GM04504 (cell line): ENCODE measurements around the gene PLXDC2.
A peak's percentile ranks its signal among the peaks of the same experiment; 100 is the strongest.
"Not testable (repeated sequence)": the region's sequence is repeated elsewhere in the genome, so short reads cannot be mapped to it uniquely, and the experiment has no call there.

Experiments
- DNase-seq: peaks from one replicate; pipeline ENCODE4 v3.0.0-alpha.2; 2012; ENCODE audit warnings: low read depth

PLXDC2 gene

DNA sequence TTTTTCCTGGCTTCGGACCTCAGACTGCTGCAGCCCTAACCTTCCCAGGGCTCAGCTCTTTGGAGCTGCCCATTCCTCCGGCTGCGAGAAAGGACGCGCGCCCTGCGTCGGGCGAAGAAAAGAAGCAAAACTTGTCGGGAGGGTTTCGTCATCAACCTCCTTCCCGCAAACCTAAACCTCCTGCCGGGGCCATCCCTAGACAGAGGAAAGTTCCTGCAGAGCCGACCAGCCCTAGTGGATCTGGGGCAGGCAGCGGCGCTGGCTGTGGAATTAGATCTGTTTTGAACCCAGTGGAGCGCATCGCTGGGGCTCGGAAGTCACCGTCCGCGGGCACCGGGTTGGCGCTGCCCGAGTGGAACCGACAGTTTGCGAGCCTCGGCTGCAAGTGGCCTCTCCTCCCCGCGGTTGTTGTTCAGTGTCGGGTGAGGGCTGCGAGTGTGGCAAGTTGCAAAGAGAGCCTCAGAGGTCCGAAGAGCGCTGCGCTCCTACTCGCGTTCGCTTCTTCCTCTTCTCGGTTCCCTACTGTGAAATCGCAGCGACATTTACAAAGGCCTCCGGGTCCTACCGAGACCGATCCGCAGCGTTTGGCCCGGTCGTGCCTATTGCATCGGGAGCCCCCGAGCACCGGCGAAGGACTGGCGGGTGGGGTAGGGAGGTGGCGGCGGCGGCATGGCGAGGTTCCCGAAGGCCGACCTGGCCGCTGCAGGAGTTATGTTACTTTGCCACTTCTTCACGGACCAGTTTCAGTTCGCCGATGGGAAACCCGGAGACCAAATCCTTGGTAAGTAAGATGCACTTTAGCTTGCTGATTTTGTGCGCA, at the start of gene PLXDC2:
Gene PLXDC2, plus strand, starts transcription at position 22 of the 820 bp plus-strand sequence.
- peak; percentile 9 for DNase-seq

DNA sequence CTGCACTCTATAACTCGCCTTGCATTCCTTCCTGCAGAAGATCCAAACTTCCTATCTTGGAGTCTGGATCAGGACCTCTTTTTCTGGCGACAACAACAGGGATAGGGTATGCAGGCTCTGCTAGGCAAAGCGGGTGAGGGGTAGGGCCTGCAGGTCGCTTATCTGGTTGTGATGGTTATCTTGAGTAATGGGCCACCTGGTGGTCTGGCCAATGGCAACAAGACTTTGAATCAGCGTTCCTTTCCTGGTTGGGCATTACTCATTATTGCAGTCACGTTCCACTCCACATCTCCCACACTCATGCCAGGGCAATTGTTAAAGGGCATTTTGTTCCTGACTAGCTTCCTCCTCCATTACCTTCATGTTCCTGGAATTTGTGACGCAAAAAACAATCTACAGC, 48.4 kb upstream of the PLXDC2 start:
- no peak for DNase-seq

DNA sequence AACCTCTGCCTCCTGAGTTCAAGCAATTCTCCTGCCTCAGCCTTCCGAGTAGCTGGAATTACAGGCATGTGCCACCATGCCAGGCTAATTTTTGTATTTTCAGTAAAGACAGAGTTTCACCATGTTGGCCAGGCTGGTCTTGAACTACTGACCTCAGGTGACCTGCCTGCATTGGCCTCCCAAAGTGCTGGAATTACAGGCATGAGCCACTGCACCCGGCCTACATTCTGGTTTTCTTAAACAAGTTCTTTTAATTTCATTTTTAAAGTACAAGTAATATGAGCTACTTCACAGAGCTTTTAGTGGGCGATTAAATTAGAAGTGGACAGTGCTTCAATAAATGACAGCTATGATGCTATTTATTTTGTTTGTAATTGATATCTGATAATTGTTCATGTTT, 46.4 kb upstream of the PLXDC2 start:
- DNase-seq = not testable (repeated sequence)

DNA sequence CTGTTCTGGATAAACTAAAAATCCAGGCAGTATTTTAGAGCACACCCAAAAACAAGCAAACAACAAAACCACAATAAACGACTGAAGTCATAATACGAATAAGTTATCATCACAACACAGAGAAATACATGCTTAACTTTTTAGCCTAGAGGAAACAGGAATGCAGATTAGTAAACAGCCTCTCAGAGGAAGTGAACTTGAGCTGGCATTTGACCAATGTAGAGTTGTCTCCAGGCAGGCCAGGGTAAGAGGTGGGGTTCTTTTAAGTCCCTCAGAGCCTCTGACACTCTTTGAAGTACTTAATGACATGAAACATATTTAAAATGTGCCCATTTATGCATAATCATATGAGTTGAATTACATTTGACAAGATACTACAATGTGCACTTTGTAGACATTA, 43.3 kb upstream of the PLXDC2 start:
- no peak for DNase-seq

DNA sequence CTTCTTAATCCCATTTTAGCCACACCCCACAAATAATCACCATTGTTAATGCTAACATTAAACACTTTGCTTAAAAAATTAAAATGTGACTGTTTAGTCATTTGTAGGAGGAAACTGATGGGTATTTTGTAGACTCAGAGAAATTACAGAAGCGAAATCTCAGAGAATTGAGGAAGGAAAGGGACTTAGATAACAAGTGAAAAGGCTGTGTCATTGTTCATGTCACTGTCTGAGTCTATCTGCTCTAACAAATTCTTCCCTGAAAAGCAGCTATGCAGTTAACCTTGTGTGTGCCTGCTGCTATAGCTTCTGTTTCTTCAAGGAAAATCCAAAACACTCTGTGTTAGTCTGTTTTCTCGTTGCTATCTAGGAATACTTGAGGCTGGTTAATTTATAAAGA, 40.9 kb upstream of the PLXDC2 start:
- DNase-seq = no peak

DNA sequence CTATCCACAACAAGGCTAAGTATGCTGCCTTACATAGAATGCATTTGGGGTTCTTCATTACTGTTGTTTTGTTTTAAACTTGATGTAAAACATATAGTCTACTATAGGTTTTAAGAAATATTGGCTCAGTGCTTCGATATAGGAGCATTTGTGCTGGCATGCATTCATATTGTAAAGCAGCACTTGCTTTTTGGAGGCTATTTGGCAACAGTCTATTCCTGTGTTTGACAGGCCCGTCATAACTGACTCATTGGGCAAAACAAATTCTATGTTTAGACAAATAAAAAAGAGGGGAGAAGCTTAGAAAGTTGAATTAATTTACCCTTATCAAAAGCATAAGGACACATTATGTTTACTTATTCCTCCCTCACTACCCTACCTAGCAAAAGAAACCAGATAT, 38.4 kb upstream of the PLXDC2 start:
- no peak for DNase-seq

DNA sequence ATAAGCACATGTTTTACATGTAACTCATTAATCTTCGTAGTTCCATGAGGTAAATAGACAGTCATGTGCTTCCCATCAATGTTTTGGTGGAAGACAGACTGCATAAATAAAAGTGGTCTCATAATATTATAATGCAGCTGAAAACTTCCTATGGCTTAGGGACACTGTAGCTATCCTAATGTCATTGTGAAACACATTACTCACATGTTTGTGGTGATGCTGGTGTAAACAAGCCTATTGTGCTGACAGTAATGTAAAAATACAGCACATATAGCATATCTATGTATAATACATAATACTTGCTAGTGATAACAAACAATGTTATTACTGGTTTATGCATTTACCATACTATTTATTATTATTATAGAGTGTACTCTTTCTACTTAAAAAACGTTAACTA, 37.2 kb upstream of the PLXDC2 start:
- DNase-seq = no peak

DNA sequence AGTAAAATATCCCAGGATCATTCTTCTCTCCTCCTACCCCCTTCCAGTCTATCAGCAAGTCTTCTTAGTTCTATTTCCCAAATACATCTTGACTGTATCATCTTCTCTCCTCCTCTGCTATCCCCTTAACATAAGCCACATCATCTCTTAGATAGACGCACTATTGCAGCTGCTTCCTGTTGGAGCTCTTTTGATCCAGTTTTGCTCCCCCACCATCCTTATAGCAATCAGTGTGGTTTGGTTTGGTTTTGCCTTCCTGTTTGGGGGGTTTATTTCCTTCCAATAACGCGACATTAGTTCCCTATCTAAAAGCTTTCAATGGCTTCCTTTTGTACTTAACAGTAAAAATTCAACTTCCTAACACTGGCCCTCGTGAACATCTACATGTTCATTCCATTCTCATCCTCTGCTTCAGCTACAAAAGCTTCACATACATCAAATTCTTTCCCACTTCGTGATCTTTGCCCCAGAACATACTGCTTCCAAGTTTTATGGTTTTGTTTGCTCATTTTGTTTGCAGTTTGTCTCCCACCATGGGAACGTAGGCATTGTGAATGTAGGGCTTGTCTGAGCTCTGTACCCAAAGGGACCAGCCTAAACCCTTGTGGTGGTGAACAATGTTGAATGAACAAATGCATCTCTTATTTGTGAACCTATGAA, 33.7 kb upstream of the PLXDC2 start:
- DNase-seq = no peak

DNA sequence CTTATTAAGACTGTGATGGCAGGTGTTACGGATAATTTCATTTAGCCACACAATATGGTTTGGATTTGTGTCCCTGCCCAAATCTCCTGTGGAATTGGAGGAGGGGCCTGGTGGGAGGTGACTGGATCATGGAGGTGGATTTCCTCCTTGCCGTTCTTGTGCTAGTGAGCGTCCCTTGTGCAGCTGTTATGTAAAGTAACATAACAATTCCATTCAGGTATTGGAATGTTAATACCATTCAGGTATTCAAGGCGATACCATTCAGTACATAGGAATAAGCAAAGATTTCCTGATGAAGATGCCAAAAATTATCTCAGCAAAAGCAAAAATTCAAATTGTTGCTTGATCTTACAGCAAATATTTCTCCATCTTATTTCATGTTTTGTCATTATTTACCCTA, 32.5 kb upstream of the PLXDC2 start:
- DNase-seq = no peak

DNA sequence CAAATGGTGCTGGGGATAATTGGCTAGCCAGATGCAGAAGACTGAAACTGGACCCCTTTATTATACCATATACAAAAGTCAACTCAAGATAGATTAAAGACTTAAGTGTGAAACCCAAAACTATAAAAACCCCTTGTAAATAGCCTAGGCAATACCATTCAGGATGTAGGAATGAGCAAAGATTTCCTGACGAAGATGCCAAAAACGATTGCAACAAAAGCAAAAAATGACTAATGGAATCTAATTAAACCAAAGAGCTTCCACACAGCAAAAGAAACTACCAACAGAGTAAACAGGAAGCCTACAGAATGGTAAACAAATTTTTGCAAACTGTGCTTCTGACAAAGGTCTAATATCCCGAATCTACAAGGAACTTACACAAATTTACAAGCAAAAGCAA, 30.9 kb upstream of the PLXDC2 start:
- DNase-seq = no peak

DNA sequence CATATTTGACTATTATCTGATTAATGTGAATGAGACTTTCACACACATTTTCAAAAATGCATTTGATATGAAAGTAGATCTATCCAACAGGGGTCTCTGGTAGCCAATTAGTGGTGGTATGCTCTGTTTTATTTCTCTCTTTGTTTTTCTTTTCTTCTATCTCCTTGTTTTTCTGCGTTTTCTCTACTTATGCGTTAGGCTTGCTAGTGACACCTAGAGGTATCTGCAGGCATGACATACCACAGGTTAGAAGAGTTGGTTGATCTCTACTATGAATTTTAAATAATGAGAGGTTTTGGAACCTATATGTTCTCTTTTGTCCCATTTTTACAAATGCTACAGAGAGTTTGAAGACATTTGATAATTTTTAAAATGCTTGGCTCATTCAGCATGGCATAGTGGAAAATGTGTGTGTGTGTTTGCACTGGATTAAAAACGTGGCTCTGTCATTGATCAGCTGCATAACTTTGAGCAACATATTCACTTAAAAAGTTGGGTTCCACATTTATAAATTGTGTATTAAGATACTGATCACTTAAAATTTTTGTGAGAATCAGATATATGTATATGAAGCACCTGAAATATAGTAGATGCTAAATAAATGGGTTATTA, 28.1 kb upstream of the PLXDC2 start:
- DNase-seq = peak; percentile 17

DNA sequence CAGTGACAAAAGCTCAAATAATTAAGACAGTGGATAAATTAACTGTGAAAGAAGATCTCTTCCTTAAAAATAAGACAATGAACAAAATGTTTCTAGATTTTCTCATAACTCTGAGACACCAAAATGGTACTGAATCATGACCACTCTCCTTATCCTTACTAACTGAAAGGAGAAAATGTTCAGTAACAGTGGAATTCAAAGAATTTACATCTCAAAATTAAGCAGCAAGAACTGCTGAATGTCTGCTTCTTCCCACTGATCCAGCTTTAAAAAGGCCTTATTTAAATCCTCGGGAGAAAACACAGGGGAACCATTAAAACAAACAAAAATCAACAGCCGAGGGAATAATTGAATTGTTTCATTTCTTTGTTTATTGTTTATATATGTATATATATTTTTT, 27.3 kb upstream of the PLXDC2 start:
- no peak for DNase-seq

DNA sequence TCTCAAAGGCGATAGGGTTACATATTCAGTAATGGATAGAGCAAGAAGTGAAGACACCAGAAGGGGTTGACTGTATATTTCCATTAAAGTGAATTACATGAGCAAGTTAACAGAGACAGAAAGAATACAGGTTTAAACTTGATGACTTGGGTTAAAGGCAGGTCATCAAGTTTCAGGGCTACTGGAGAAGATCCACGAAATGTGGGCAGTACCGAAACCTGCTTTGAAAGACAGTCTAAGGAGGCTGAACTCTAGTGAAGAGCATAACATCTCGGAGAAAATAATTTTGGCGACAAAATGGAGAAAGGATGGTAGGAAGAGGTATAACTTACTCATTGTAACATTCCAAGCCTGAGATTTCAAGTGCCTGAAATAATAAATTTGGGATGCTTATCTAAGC, 26.6 kb upstream of the PLXDC2 start:
- no peak for DNase-seq

DNA sequence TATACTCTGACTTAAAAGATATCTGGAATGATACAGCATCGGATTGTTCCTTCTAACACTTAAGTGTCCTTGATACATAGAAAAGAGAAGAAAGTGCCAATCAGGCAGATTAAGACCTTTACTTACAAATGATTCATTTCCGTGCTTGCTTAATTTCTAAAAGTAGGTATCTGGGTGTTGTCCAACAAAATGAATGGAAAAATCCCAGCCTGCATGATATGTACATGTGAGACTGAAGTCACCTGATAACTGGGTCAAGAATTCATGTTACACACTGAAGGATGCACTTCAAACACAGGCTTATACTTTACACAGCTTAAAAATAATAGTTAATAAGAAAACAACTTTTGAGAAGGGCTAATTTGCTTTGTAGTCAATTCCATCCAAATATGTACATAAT, 25.2 kb upstream of the PLXDC2 start:
- DNase-seq = no peak

DNA sequence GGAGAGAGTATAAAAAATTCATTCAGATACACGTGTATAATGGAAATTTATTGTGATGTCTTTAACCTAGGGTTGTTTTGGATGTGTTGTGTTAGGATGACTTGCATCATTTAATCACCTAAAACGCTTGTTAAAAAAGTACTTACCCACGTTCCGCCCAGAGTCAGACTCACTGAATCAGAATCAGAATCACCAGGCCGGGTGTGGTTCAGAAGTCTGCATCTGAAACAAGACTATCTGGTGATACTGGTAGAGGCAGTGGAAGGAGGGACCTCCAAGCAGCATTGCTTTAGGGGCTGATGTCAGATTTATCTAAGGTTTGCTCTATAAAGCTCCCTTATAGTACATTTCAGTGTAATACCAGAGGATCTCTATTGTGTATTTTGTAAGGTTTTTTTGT, 20.5 kb upstream of the PLXDC2 start:
- no peak for DNase-seq

DNA sequence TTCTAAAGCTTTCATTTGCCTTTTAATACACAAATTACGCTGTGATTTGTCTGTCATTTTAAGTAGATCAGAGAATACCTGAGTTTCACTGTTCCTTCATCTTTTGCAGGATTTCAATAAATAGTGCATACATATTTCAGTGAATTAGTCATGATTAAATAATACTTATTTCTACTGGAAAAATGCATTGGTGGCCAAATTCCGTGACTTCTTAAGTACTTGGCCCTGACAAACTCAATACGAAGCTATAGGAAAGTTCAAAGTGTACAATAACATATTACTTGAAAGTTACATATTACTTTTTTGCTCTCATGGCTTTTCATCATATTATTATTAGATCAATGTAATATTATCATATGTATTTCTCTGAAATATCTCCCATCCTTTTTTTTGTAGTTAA, 16.1 kb upstream of the PLXDC2 start:
- DNase-seq = no peak

DNA sequence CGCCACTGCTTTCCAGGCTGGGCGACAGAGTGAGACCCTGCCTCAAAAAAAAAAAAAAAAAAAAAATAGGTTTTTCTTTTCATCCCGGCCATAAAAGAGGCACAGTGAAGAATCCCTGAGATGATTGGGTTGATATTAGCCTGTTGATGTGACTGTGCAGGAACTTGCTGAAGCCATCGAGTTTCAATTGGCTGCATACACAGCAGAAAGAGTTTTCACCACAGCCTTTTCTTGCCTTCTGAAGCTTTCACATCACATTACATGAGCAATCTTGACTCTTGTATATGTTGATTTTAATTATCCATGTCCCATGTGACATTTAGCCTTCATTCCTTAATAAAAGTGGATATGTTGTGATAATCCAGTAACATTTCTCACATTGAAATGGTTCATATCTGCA, 14.9 kb upstream of the PLXDC2 start:
- no peak for DNase-seq

DNA sequence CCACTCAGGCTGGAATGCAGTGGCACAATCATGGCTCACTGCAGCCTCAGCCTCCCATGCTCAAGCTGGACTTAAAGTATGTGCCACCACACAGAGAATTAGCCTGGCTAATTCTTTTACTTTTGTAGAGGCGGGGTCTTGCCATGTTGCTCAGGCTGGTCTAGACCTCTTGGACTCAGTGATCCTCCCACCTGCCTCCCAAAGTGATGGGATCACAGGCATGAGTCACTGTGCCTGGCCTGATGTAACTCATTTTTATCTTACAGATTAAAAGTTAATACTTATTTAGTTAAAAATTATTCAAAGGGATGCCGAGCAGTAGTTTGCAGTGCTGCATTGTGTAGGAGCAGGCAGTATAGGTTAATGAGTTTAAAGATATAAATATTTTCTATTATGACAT, 12.6 kb upstream of the PLXDC2 start:
- DNase-seq = no peak

DNA sequence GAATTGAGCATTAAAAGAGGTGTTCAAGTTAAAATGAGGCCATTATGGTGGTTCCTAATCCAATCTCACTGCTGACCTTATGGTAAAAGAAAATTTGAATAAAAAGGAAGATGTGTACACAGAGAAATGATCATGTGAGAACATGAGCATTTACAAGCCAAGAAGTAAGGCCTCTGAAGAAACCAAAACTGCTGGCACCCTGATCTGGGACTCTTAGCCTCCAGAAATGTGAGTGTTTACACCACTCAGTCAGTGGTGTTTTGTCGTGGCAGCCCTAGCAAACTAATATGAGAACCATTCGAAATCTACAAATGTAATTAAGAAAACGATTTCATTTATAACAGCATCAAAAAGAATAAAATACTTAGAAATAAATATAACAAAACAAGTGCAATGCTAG, 6.8 kb upstream of the PLXDC2 start:
- DNase-seq = no peak

DNA sequence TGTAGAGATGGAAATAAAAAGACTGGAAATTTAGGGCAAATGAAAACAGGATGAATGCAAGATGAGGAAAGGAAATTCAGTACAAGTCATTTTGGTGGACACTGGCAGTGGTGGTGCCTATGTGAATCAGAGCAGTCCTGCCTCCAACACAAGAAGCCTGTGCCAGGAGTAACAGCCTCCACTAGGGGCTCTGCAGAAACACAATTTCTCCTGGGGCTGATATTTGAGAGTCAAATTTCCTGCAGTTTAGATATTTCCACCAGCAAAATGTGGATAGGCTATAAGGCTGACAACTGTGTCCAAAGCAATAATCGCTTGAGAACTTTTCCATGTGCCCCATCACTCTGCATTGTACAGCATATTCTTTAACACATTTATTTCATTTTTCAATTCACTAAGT, 4.7 kb upstream of the PLXDC2 start:
- no peak for DNase-seq

DNA sequence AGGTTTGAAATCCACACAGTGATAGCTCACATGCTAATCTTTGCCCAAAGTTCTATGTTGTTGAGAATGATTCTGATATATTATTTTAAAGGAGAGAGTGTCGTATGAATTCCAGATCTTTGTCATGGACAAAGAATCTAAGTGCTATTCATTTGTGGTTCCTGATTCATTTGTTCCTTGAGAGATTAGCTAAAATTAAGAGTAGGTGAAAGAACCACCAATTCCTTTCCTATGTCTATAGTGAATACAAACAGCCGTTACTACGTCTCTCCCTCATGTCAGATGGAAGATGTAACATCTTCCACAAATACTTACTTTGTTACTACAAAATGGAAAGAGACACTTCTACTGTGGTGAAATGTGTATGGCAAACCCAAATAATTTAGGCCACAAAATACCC, 3.3 kb upstream of the PLXDC2 start:
- DNase-seq = no peak

DNA sequence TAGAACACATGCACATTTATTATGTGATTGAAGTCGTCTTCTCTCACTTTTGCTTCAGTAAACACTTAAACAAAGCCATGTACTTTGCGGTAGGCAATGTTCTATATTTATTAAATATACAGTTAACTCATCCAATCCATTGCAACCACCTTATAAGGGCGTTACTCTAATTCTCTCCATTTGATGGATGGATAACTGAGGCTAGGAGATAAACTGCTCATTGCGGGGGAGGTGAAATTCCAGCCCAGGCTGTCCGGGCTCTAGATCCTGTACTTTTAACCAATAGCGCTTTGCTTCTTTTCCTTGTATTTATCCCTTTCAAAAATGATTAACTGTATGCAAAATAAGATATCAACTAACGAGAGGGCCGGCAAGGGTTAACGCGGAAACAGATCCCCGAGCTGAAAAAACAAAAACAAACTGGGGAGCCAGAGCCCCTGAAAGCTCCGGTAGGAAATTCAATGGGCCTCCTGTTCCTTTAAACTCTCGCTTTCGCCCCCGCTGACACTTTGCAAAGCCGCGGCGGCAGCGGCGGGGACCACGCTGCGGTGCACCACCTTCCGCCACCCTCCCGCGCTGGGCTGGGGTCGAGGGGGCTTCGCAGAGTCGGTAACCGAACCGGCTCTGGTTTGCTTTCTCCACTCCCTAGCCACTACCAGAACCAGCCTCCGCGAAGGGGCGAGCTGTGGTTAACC, 1.0 kb upstream of the PLXDC2 start:
- no peak for DNase-seq
